ENCODE data around the gene TICAM2. TPM values are rescaled to one million over a fixed set of nuclear protein-coding genes. Genes with fewer than 3 reads are reported as not detected.

Gene TICAM2
- polyA plus RNA-seq, 2 of the 4 experiments (the other 2 are of a cell fraction) = 0.34 to 0.77 TPM

GRCh38 chr5:115549154-115549553 is 53.1 kb downstream of the TICAM2 start:
- Histone ChIP-seq H3K4me2 (no peak overlapping the region), H3K27ac (no peak overlapping the region), H3K4me3 (no peak overlapping the region), H3K4me1 (0 out of 3 replicates have a peak, but pooled peaks cover 6% of the 10 kb centered on the region), H3K9me3 (peaks cover 9% of the 10 kb centered on the region; the same call in 1 of the 3 replicates)
- FAIRE-seq (no peak), DNase-seq (ENCODE audit: low read depth in 1 of 2, low spot score in 1 of 2) (peak in 1 of 2 experiments; percentile 21), ATAC-seq (no peak)
- ChIA-PET POLR2A (no interaction called here), CTCF (no interaction called here)
- whole genome bisulfite sequencing (ENCODE audit: missing lambda C conversion rate) = 88% methylated on average over 3 of the region's 3 CpGs
- TF ChIP-seq CTCF (IDR thresholded peaks at IDR 0.05) (peak; percentile 26; the same call in 1 of the 3 replicates), RFX5 (IDR thresholded peaks at IDR 0.05) (no peak), RAD21 (conservative IDR thresholded peaks at IDR 0.05 in 1 of 2, IDR thresholded peaks at IDR 0.05 in 1 of 2) (peak; percentile 32 to 59; a peak in 3 of 5 replicates)

- Histone ChIP-seq H3K9me3 (peaks cover 9% of the 10 kb centered on the region; the same call in 1 of the 3 replicates), H3K4me2 (no peak overlapping the region), H3K27ac (no peak overlapping the region), H3K4me3 (no peak overlapping the region), H3K4me1 (0 out of 3 replicates have a peak, but pooled peaks cover 6% of the 10 kb centered on the region)
- ATAC-seq = no peak
- POLR2A ChIA-PET = no interaction called here
- no peak for FAIRE-seq
- CTCF ChIA-PET = no interaction called here
- DNase-seq (ENCODE audit: low read depth in 1 of 2, low spot score in 1 of 2) = no peak
- TF ChIP-seq PHF8 (IDR thresholded peaks at IDR 0.05; ENCODE audit: borderline replicate concordance, low read depth) (no peak), MAFK (IDR thresholded peaks at IDR 0.05; ENCODE audit: partially characterized antibody) (peak; percentile 33)
- 75% methylated on average over 4 of the region's 4 CpGs for WGBS (ENCODE audit: missing lambda C conversion rate)
Measured at GRCh38 chr5:115548683-115549082, 53.6 kb downstream of the TICAM2 start.

- ATAC-seq (no peak), FAIRE-seq (no peak), DNase-seq (ENCODE audit: low read depth in 1 of 2, low spot score in 1 of 2) (no peak)
- ChIA-PET CTCF (interaction anchor here (1.1 to 3.6 kb wide), 7 partner anchors 9 to 236 kb away, joined by 3 to 16 read pairs (median 6); no protein-coding TSS in a partner anchor), POLR2A (interaction anchor here (1.2 to 2.5 kb wide), 11 partner anchors 9 to 249 kb away, joined by 3 to 12 read pairs (median 6); partner anchors contain the start of gene CCDC112)
- 92% methylated on average over 9 of the region's 9 CpGs for WGBS (ENCODE audit: missing lambda C conversion rate)
- TF ChIP-seq E2F6 (IDR thresholded peaks at IDR 0.05; ENCODE audit: borderline replicate concordance, low read depth) (0 out of 2 replicates have a peak, but pooled peaks have one; percentile 3), USF2 (IDR thresholded peaks at IDR 0.05) (no peak)
- Histone ChIP-seq H3K9me3 (peaks cover 9% of the 10 kb centered on the region; the same call in 1 of the 3 replicates), H3K27ac (peak overlapping the region; percentile 63 to 82), H3K4me3 (peak overlapping the region; percentile 33; the same call in 2 of the 3 replicates), H3K4me2 (peak overlapping the region; percentile 60), H3K4me1 (peaks cover 28% of the 10 kb centered on the region; the same call in 2 of the 3 replicates)
Measured at GRCh38 chr5:115545351-115545882, 56.9 kb downstream of the TICAM2 start.

- peaks cover 9% of the 10 kb centered on the region; the same call in 1 of the 3 replicates for H3K9me3 ChIP-seq
- H3K4me2 ChIP-seq = peak within 1 kb of the TSS; percentile 77
- ChIA-PET CTCF (interaction anchor here (1.1 to 3.6 kb wide), 9 partner anchors 10 to 235 kb away, joined by 3 to 16 read pairs (median 5); no protein-coding TSS in a partner anchor), POLR2A (interaction anchor here (0.6 to 2.5 kb wide), 21 partner anchors 10 to 248 kb away, joined by 3 to 12 read pairs (median 4); partner anchors contain the start of gene CCDC112)
- H3K4me1 ChIP-seq = peaks cover 30% of the 10 kb centered on the region; the same call in 2 of the 3 replicates
- ATAC-seq = peak; percentile 98 to 99
- 2% methylated on average over 16 of the region's 82 CpGs for WGBS (ENCODE audit: missing lambda C conversion rate)
- H3K27ac ChIP-seq = peak within 1 kb of the TSS; percentile 94 to 96
- no peak for FAIRE-seq
- H3K4me3 ChIP-seq = peak within 1 kb of the TSS; percentile 82
- DNase-seq (ENCODE audit: low read depth in 1 of 2, low spot score in 1 of 2) = peak; percentile 88 to 97
- TF ChIP-seq POLR2AphosphoS2 (conservative IDR thresholded peaks at IDR 0.05; ENCODE audit: low read length) (no peak), CTCF (IDR thresholded peaks at IDR 0.05) (no peak), ATOH8 (CRISPR knock-in tag; IDR thresholded peaks at IDR 0.05; ENCODE audit: low read depth) (peak; percentile 38; the same call in 1 of the 2 replicates), E2F6 (IDR thresholded peaks at IDR 0.05; ENCODE audit: borderline replicate concordance, low read depth) (peak; percentile 64; the same call in 1 of the 2 replicates), CEBPB (IDR thresholded peaks at IDR 0.05) (peak in 1 of 2 experiments; percentile 56; a peak in 2 of 4 replicates), TFCP2L1 (CRISPR knock-in tag; IDR thresholded peaks at IDR 0.05) (peak; percentile 45; the same call in 1 of the 2 replicates), JUNB (IDR thresholded peaks at IDR 0.05) (no peak), CBX2 (IDR thresholded peaks at IDR 0.05; ENCODE audit: borderline replicate concordance, low read depth) (no peak)
Measured at GRCh38 chr5:115544436-115545350, 57.6 kb downstream of the TICAM2 start, which contains the start of gene FEM1C. Gene FEM1C, minus strand, starts transcription at chr5:115544775. Its CDS starts 1,282 bp downstream, at chr5:115543493.

All from A549 (cell line).